HepG2 (cell line): ENCODE results near the gene TMEM74B. TPM values are rescaled to one million over a fixed set of nuclear protein-coding genes. Genes with fewer than 3 reads are reported as not detected.

Experiments used
- CBX1 ChIP-seq: IDR thresholded peaks from one replicate; pipeline ENCODE4 v1.6.1; 2016; ENCODE audit warnings: antibody characterized with exemption, low read depth
- CCDC6 ChIP-seq: sonication (generic); formaldehyde crosslinking; IDR thresholded peaks from 2 replicates; pipeline ENCODE4 v1.8.1; 2022; ENCODE audit warnings: mild to moderate bottlenecking, missing genetic modification reagents, moderate library complexity
- CEBPB ChIP-seq: IDR thresholded peaks from 2 replicates; pipeline ENCODE4 v1.6.1; 2011; ENCODE audit warnings: low read depth, low read length, improper control_type of control experiment, borderline replicate concordance
- CENPT ChIP-seq: sonication (generic); formaldehyde crosslinking; IDR thresholded peaks from 2 replicates; pipeline ENCODE4 v1.8.0; 2022; ENCODE audit warnings: low read depth, mild to moderate bottlenecking, moderate library complexity, missing genetic modification reagents
- E2F1 ChIP-seq: sonication (generic); formaldehyde crosslinking; IDR thresholded peaks from 2 replicates; pipeline ENCODE4 v1.5.0; 2020; ENCODE audit warnings: missing genetic modification reagents
- ETS1 ChIP-seq: sonication (generic); formaldehyde crosslinking; IDR thresholded peaks from 2 replicates; pipeline ENCODE4 v1.4.0; 2020; ENCODE audit warnings: missing genetic modification reagents
- KDM4B ChIP-seq: sonication (generic); formaldehyde crosslinking; IDR thresholded peaks from 2 replicates; pipeline ENCODE4 v1.4.0; 2020; ENCODE audit warnings: missing genetic modification reagents
- MLXIP ChIP-seq: sonication (generic); formaldehyde crosslinking; IDR thresholded peaks from 2 replicates; pipeline ENCODE4 v1.9.0; 2021; ENCODE audit warnings: missing genetic modification reagents, borderline replicate concordance
- NFIB ChIP-seq: sonication (generic); formaldehyde crosslinking; IDR thresholded peaks from 2 replicates; pipeline ENCODE4 v1.9.0; 2021; ENCODE audit warnings: missing genetic modification reagents, mild to moderate bottlenecking, borderline replicate concordance
- SNAPC2 ChIP-seq: sonication (generic); formaldehyde crosslinking; IDR thresholded peaks from 2 replicates; pipeline ENCODE4 v1.8.1; 2022; ENCODE audit warnings: mild to moderate bottlenecking, missing genetic modification reagents
- ZNF143 ChIP-seq: sonication (generic); formaldehyde crosslinking; IDR thresholded peaks from 2 replicates; pipeline ENCODE4 v1.4.0; 2020; ENCODE audit warnings: missing genetic modification reagents
- ZNF274 ChIP-seq: sonication (generic); formaldehyde crosslinking; IDR thresholded peaks from 2 replicates; pipeline ENCODE4 v1.5.1; 2020; ENCODE audit warnings: mild to moderate bottlenecking, missing genetic modification reagents
- ZNF333 ChIP-seq: sonication (generic); formaldehyde crosslinking; IDR thresholded peaks from 2 replicates; pipeline ENCODE4 v1.4.0; 2020; ENCODE audit warnings: mild to moderate bottlenecking, missing genetic modification reagents, borderline replicate concordance
- ZNF33A ChIP-seq: sonication (generic); formaldehyde crosslinking; IDR thresholded peaks from 2 replicates; pipeline ENCODE4 v1.5.1; 2020; ENCODE audit warnings: missing genetic modification reagents, mild to moderate bottlenecking, moderate library complexity, borderline replicate concordance
- ZNF407 ChIP-seq: sonication (generic); formaldehyde crosslinking; IDR thresholded peaks from one replicate; pipeline ENCODE4 v1.5.1; 2020; ENCODE audit warnings: mild to moderate bottlenecking, missing genetic modification reagents; ENCODE audit errors: not compliant biosample characterization
- polyA plus RNA-seq, 8 experiments: library from polyadenylated mRNA; depleted of rRNA in 3 of 8; stranded (reverse) in 7 of 8; unstranded in 1 of 8; fragments of >200 nt; fragmentation: Illumina TruSeq in 4 of 8; extraction: Trizol in 4 of 8; gene quantifications; 2 replicates each; pipeline versions ENCODE4 v1.2.1 to v1.2.3, GENCODE V29; 2011 to 2016; ENCODE audit warnings: low read depth in 4 of 8, missing spikeins in 1 of 8, mixed read lengths in 1 of 8; ENCODE audit not compliant: insufficient read depth in 1 of 8
- total RNA-seq, 5 experiments: library from RNA; depleted of rRNA; stranded (reverse); fragments of >200 nt; fragmentation: Illumina TruSeq; extraction: Trizol; gene quantifications; 2 replicates each; pipeline ENCODE4 v1.2.3, GENCODE V29; 2016; ENCODE audit warnings: low read depth in 1 of 5

Gene TMEM74B
- total and polyA plus RNA-seq, 2 of the 13 experiments (the other 11 are each of a cell fraction or from before 2014, with no cell fraction given) = 4.7 to 18.4 TPM

- TF ChIP-seq ZNF333 (CRISPR knock-in tag) (no peak), CEBPB (no peak), ETS1 (CRISPR knock-in tag) (peak; percentile 78; the same call in 1 of the 2 replicates), NFIB (CRISPR knock-in tag) (no peak), KDM4B (no peak), ZNF143 (CRISPR knock-in tag) (no peak), SNAPC2 (CRISPR knock-in tag) (no peak), CCDC6 (CRISPR knock-in tag) (0 out of 2 replicates have a peak, but pooled peaks have one; percentile 45), CBX1 (peak; percentile 30), ZNF274 (CRISPR knock-in tag) (no peak), CENPT (CRISPR knock-in tag) (no peak), E2F1 (no peak), MLXIP (no peak), ZNF33A (CRISPR knock-in tag) (no peak), ZNF407 (CRISPR knock-in tag) (peak; percentile 92)
These were observed at the start of gene TMEM74B (continued) for GRCh38 chr20:1184638-1185315.
